HG02885 (cell line): Measurements from ENCODE around the gene IPCEF1.
"Not testable (repeated sequence)": the region's sequence is repeated elsewhere in the genome, so short reads cannot be mapped to it uniquely, and the experiment has no call there.

Experiments
- ATAC-seq: cut with Tn5 transposase; IDR thresholded peaks from one replicate; pipeline ENCODE4 v1.9.1; 2021; ENCODE audit warnings: mild to moderate bottlenecking; ENCODE audit not compliant: unreplicated experiment, poor library complexity

The IPCEF1 gene

GRCh38 chr6:154252678-154253077 is 103.9 kb downstream of the IPCEF1 start:
- no peak for ATAC-seq

GRCh38 chr6:154251116-154251515 is 105.5 kb downstream of the IPCEF1 start:
- ATAC-seq: no peak

GRCh38 chr6:154249499-154250298 is 106.9 kb downstream of the IPCEF1 start:
- peak; percentile 82 for ATAC-seq

GRCh38 chr6:154247119-154247861 is 109.3 kb downstream of the IPCEF1 start:
- peak; percentile 53 for ATAC-seq

- no peak for ATAC-seq
Observed at GRCh38 chr6:154246723-154247118, 109.9 kb downstream of the IPCEF1 start.

GRCh38 chr6:154245506-154245905 is 111.1 kb downstream of the IPCEF1 start:
- no peak for ATAC-seq

- no peak for ATAC-seq
Observed at GRCh38 chr6:154243793-154244750, 112.5 kb downstream of the IPCEF1 start.

GRCh38 chr6:154242617-154243357 is 113.8 kb downstream of the IPCEF1 start:
- ATAC-seq: no peak

- ATAC-seq: no peak
Observed at GRCh38 chr6:154241581-154241980, 115.0 kb downstream of the IPCEF1 start.

GRCh38 chr6:154241061-154241460 is 115.5 kb downstream of the IPCEF1 start:
- not testable (repeated sequence) for ATAC-seq

- ATAC-seq: no peak
Observed at GRCh38 chr6:154239392-154239791, 117.2 kb downstream of the IPCEF1 start.

GRCh38 chr6:154238831-154239230 is 117.8 kb downstream of the IPCEF1 start:
- no peak for ATAC-seq

GRCh38 chr6:154236646-154237301 is 119.8 kb downstream of the IPCEF1 start:
- ATAC-seq: no peak

GRCh38 chr6:154234019-154234772 is 122.4 kb downstream of the IPCEF1 start:
- ATAC-seq: peak; percentile 51

- ATAC-seq: no peak
Observed at GRCh38 chr6:154233383-154233782, 123.2 kb downstream of the IPCEF1 start.

GRCh38 chr6:154232013-154232910 is 124.3 kb downstream of the IPCEF1 start:
- ATAC-seq: no peak

GRCh38 chr6:154230910-154231595 is 125.5 kb downstream of the IPCEF1 start:
- ATAC-seq: no peak
